Frontal cortex (tissue), 4 donors: Measurements from ENCODE around the gene ADI1. TPM values are rescaled to one million over a fixed set of nuclear protein-coding genes. Genes with fewer than 3 reads are reported as not detected.

Source experiments
- DNase-seq, 2 donors: peaks; one replicate each; pipeline ENCODE4 v3.0.0; 2012; ENCODE audit warnings: low spot score in 2 of 2
- FAIRE-seq: peaks from 2 replicates; lab custom pipeline; 2012; peaks lifted over from hg19 to GRCh38; lab: Jason Lieb, UNC
- total RNA-seq: library from RNA; depleted of rRNA; stranded (reverse); fragments of >200 nt; gene quantifications from one replicate; pipeline ENCODE4 v1.2.3, GENCODE V29; 2014
- donor health status: control.
- donor health status: control.
- donor health status: control.

The ADI1 gene, protein sequence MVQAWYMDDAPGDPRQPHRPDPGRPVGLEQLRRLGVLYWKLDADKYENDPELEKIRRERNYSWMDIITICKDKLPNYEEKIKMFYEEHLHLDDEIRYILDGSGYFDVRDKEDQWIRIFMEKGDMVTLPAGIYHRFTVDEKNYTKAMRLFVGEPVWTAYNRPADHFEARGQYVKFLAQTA
- total RNA-seq = 11.8 TPM

DNA sequence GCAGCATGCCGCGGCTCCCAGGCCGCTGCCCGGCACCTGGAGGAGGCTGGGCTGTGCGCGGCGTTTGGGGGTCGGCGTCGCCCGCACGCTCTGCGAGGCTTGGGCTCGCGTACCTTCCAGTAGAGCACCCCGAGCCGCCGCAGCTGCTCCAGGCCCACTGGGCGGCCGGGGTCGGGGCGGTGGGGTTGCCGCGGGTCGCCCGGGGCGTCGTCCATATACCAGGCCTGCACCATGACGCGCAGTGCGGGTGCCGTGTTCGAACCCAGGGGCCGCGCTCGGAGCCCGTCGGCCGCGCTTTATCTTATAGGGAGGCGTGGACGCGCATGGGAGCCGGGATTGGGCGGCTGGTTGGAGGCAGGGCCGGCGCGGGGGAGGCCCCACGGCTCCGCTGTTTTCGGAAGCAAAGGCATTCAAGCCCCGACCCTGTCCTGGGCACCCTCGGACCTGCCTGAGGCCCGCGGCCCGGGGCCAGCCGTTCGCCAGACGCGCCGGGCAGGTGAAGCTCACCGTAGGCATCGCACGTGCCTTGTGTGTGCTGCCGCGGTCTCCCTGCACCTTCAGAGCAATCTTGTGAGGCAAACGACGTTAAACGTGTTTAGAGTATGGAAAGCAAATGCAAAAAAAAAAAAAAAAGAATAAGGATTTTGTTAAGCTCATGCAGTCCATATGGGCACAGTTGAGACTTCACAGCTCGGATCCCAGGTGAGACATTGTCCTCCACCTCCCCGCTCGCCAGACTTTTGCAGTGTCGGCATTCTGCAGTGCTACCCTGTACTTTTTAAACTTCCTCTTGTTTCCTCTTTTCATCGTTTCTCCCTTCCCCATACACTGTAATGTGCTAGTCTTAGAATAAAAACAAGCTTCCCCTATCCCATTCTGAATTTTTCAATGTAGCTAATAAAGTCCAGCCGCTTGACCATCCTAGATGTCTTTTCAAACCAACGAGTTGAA is at the start of gene ADI1:
TSS of gene ADI1 (minus strand) at position 277 of the 951 bp plus-strand sequence. CDS start at position 233, 44 bp downstream.
- FAIRE-seq (no peak), DNase-seq (peak; percentile 73 to 81)

DNA sequence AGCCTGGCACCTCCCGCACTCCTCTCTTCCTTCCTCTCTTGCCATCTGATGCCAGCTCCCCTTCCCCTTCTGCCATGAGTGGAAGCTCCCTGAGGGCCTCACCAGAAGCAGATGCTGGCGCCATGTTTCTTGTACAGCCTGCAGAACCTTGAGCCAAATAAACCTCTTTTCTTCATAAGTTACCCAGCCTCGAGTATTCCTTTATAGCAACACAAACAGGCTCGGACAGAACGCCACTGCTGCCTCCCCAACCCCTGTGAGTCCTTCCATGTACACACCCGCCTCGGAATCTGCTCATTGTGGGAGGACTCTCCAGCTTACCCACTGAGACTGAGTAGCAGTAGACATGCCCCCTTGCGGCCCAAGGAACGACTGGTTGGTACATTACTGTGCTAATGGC is 47.5 kb upstream of the ADI1 start:
- no peak for FAIRE-seq
- DNase-seq = no peak

DNA sequence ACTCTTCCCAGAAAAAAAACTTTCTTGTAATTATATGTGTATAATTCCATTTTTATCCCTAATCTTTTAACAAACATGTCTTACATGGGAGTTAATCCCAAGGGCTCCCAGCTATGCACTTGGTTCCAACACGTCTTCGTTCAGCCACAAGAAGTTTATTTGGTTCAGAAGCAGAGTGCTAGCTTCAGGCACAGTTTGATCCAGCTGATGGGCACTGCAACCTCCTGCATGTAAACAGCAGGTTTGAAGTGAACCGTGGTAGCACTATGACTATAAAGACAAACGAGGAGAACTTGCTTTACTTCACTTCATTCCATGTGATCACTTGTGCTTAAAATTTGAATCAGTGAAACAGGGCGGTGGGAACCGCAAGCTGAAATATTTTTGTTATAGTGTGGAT is 45.8 kb upstream of the ADI1 start:
- DNase-seq (no peak), FAIRE-seq (no peak)

GRCh38 chr2:3563521-3563976 is 44.2 kb upstream of the ADI1 start:
- DNase-seq (no peak), FAIRE-seq (no peak)

- DNase-seq = peak; percentile 100
- no peak for FAIRE-seq
These were observed 39.1 kb upstream of the ADI1 start, which contains the start of gene RNASEH1 for GRCh38 chr2:3558205-3559014. TSS of gene RNASEH1 (minus strand) at chr2:3558333. CDS start at chr2:3558260, 73 bp downstream.

DNA sequence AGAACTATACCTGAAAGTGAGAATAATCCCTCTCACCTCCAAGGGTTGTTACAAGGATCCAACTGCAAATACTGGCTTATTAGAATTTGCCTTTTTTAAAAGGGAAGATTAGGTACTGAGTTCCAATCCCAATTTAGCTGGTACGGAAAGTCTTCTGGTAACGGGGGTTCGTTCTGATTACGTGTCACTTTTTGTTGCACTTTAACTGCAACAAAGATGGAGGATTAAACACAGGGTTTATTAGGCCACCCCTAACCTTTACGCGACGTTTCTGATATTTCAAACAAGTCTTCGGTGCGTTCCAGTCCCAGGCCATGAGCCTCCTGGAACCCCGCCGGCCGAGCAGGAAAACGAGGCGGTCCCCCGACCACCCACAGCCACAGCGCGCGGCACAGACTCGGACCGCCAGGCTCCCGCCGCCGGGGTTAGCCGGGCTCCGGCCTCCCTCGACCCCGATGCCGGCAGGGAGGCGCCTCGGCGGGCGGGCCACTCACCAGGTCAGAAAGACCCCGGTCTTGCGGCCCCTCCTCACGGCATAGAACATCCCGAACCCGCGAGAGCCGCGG is 38.4 kb upstream of the ADI1 start:
- FAIRE-seq (no peak), DNase-seq (no peak)

DNA sequence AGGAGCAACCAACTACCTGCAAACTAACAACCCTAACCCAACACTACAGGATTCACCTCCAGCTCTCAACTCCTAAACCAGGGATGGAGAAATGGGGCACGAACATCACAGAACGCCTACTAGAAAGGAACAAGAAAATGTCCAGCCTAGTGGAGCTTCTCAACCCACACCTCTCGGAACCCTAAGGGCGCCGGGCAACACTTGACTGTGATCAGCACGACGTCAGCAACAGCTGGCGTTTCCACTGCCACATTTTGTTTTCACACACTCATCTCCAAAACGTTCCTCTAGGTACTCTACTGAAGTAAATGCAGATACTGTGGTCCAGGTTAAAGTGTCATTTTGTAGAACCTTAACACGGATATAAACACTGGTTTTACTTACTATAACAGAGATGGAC is 34.6 kb upstream of the ADI1 start:
- DNase-seq (no peak), FAIRE-seq (no peak)

- DNase-seq = no peak
- FAIRE-seq = no peak
These were observed 28.6 kb upstream of the ADI1 start for GRCh38 chr2:3547915-3548314.

DNA sequence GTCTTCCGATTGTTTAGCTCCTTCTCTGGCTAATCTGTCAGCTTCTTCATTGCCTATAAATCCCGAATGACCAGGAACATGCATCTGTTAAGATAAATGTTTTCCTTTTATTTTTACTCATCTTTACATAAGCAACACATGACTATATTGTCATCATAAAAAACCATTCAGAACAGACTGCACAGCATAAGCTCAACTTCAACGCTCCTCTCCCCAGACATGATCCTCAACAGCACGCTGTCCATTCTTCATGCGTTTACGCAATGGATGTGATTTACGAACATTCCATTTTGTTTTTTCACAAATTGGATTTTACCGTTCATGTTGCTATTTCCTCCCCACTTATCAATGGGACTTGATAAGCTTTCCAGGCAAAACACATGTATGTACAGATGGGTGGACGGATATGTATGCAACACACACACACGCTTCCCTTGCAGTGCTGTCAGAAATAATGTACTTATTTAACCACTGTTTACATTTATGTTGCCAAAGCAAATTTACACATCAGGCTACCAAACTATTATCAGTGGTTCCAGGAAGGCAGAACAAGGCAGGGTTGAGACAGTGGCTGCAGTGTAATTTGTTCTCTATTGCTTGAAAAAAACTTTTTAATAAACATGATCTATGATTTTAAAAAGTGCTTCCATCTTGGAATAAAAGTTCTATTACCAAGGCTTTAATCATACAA is 26.6 kb upstream of the ADI1 start:
- FAIRE-seq = no peak
- DNase-seq = no peak

GRCh38 chr2:3543023-3543683 is 23.8 kb upstream of the ADI1 start:
- no peak for FAIRE-seq
- no peak for DNase-seq

- DNase-seq (no peak), FAIRE-seq (no peak)
These were observed 22.8 kb upstream of the ADI1 start for GRCh38 chr2:3542107-3542506.

DNA sequence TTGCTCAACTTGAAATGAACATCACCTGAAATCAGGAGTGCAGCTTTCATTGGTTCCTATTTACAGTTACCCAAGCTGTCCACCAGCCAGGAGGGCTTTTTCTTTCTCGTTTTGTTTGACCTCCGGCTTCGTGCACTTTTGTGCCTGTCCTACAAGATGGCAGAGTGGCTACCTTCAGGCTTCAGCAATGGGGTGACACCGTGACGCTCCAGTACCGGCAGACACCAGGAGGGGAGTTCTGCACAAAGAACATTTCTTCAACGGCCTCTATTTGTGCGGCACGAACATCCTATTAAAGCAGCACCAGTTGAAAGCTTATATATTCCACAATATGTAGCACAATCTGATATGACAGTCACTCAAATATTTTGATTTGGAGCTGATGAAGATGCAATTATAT is 20.5 kb upstream of the ADI1 start:
- no peak for DNase-seq
- no peak for FAIRE-seq

GRCh38 chr2:3536682-3537632 is 17.6 kb upstream of the ADI1 start:
- no peak for FAIRE-seq

GRCh38 chr2:3535794-3536681 is 16.7 kb upstream of the ADI1 start:
- DNase-seq (peak in 1 of 2 donors; percentile 65), FAIRE-seq (no peak)

More at GRCh38 chr2:3536682-3537632, 17.6 kb upstream of the ADI1 start:
- DNase-seq = no peak

DNA sequence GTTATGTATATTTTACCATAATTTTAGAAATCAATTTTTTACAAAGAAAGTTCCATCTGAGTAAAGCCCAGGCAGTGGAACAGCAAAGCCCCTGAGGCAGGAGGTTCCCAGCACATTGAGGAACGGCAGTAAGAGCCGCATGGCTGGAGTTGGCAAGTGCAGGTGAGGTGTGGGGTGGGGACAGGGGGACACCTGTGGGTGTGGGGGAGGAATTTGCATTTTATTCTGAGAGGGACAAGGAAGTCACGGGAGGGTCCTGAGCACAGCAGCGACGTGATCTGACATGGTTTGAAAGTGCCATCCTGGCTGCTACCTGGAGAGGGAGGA is 16.1 kb upstream of the ADI1 start:
- FAIRE-seq = no peak
- no peak for DNase-seq

- FAIRE-seq (no peak), DNase-seq (no peak)
These were observed 15.0 kb upstream of the ADI1 start for GRCh38 chr2:3534251-3534814.

- FAIRE-seq = no peak
- no peak for DNase-seq
These were observed 14.5 kb upstream of the ADI1 start for GRCh38 chr2:3533836-3534235.
